ENCODE data around the gene NKAIN4.
"Not testable (repeated sequence)": the region's sequence is repeated elsewhere in the genome, so short reads cannot be mapped to it uniquely, and the experiment has no call there.

Gene NKAIN4

DNA sequence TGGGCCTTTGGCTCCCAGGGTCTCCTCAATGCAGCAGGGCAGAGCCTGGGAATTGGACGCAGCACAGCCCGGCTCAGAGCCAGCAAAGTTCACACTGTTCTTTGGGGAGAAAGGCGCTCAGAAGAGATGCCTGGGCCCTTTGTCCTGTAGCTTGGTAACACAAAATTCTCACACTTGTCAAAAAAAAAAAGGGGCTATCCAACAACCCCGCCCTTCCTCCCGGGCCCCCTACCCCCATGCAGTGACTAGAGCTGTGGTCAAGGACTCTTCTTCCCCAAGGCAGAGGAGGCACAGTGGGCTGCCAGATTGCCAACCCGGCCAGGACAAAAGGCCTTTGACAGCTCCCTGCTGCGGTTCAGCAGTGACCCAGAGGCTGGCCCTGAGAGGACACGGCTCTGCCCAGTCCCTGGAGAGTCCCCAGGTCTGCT is 2.0 kb downstream of the NKAIN4 start:
- CTCF ChIA-PET = interaction anchor here (1.0 kb wide), 1 partner anchor 29 kb away, joined by 4 read pairs; no protein-coding TSS in a partner anchor
- no peak for TF ChIP-seq ZNF384 (IDR thresholded peaks at IDR 0.05)
- POLR2A ChIA-PET = no interaction called here
- DNase-seq (ENCODE audit: extremely low spot score) = no peak

DNA sequence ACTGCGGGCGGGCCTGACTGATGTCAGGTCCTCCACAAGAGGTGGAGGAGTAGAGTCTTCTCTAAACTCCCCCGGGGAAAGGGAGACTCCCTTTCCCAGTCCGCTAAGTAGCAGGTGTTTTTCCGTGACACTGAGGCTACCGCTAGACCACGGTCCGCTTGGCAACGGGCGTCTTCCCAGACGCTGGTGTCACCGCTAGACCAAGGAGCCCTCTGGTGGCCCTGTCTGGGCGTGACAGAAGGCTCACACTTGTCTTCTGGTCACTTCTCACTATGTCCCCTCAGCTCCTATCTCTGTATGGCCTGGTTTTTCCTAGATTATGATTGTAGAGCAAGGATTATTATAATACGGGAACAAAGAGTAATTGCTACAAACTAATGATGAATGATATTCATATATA is 2.9 kb downstream of the NKAIN4 start:
- DNase-seq (ENCODE audit: extremely low spot score); POLR2A ChIA-PET; CTCF ChIA-PET: not testable (repeated sequence)

DNA sequence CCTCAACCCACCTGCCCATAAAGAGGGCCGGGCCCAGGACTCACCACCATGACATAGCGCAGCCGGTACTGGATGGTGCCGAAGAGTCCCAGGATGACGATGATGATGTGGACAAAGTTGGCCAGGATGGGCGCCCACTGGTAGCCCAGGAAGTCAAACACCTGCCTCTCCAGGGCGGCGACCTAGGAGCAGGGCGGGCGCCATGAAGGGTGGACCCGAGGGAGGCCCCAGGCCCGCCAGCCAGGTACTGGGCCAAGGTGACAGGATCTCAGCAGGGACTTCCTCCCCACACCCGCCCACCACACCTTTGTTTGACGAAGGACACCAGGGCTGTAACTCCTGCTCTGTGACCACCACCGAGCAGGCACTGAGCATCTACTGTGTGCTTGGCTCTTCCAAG is 4.4 kb downstream of the NKAIN4 start:
- TF ChIP-seq HDGF (IDR thresholded peaks at IDR 0.05; ENCODE audit: borderline replicate concordance) (no peak), TARDBP (IDR thresholded peaks at IDR 0.05) (no peak)
- no peak for DNase-seq (ENCODE audit: extremely low spot score)
- CTCF ChIA-PET = no interaction called here
- POLR2A ChIA-PET = no interaction called here

DNA sequence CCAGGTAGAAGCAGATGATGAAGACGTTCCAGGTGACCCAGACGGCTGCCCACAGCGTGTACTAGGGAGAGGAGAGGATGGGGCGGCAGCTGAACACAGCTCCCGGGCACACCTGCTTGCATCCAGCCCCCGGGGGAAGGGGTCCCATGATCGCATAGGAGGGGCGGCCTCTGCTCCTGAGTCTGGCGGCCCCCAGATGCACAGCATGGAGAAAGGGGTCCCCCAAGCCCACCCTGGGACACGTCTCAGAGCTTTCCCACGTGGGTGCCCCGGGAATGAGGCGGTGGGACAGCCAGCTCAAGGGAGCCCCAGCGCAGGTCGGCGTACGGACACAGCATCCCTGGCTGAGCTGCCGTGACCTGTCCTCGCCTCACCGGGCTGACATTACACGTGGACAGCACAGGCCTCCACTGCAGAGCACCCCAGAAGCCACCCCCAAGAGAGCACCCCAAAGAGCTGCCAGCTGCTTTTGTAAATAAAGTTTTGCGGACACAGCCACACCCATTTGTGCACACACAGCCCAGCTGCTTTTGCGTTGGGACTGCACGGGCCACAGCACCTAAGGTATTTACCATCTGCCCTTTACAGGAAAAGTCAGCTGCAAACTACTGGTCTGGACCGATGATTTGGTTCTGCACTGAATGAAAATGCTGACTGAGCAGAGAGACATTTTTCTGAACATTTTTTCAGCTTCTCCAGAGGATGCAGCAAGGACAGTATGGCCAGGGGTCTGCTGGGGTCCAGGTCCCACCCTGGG is 5.2 kb downstream of the NKAIN4 start:
- DNase-seq (ENCODE audit: extremely low spot score) = no peak
- ChIA-PET CTCF (no interaction called here), POLR2A (no interaction called here)
- TF ChIP-seq SP1 (IDR thresholded peaks at IDR 0.05) = no peak
- no peak for TF ChIP-seq ZNF384 (IDR thresholded peaks at IDR 0.05)

DNA sequence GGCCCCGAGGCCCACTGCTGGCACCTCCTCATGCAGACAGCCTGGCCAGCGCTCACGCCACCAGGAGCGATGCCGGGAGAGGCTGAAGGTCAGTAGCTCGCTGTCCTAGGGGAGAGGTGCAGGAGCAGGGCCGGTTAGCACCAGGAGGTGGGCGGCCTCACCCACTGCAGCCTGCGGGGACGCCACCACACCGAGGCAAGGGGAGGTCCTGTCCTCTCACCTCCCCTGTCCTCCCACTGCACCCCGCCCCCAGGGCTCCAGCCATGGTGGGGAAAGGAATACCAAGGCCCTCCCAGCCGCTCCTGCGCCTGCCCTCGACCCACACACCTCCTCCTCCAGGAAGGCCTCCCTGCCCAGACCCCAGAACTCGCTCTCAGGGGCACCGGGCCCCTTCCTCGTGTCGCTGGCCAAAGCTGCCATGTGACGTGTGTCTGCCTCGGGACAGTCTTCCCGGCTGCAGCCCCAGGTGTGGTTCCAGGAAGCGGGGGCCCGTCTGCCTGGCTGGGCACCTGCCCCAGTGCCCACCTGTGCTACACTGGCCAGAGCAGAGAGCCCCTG is 6.5 kb downstream of the NKAIN4 start:
- no peak for TF ChIP-seq SP1 (IDR thresholded peaks at IDR 0.05)
- TF ChIP-seq ARNT (IDR thresholded peaks at IDR 0.05) = no peak
- no peak for TF ChIP-seq BHLHE40 (IDR thresholded peaks at IDR 0.05; ENCODE audit: borderline replicate concordance)
- TF ChIP-seq CTBP1 (IDR thresholded peaks at IDR 0.05; ENCODE audit: borderline replicate concordance) = no peak
- TF ChIP-seq, protein P1, sequence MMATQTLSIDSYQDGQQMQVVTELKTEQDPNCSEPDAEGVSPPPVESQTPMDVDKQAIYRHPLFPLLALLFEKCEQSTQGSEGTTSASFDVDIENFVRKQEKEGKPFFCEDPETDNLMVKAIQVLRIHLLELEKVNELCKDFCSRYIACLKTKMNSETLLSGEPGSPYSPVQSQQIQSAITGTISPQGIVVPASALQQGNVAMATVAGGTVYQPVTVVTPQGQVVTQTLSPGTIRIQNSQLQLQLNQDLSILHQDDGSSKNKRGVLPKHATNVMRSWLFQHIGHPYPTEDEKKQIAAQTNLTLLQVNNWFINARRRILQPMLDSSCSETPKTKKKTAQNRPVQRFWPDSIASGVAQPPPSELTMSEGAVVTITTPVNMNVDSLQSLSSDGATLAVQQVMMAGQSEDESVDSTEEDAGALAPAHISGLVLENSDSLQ (IDR thresholded peaks at IDR 0.05) = no peak
- no peak for TF ChIP-seq HDGF (IDR thresholded peaks at IDR 0.05; ENCODE audit: borderline replicate concordance)
- no peak for TF ChIP-seq FOXM1 (IDR thresholded peaks at IDR 0.05; ENCODE audit: borderline replicate concordance)
- no peak for TF ChIP-seq NFRKB (IDR thresholded peaks at IDR 0.05)
- TF ChIP-seq SUZ12 (IDR thresholded peaks at IDR 0.05) = no peak
- no peak for TF ChIP-seq L3MBTL2 (conservative IDR thresholded peaks at IDR 0.05)
- no peak for TF ChIP-seq ZNF384 (IDR thresholded peaks at IDR 0.05)
- TF ChIP-seq FOXA1 (IDR thresholded peaks at IDR 0.05) = no peak
- TF ChIP-seq ELF4 (IDR thresholded peaks at IDR 0.05) = no peak
- no peak for TF ChIP-seq FOXK2 (IDR thresholded peaks at IDR 0.05)
- TF ChIP-seq TARDBP (IDR thresholded peaks at IDR 0.05) = no peak
- no peak for TF ChIP-seq LEF1 (IDR thresholded peaks at IDR 0.05; ENCODE audit: borderline replicate concordance)
- ChIA-PET POLR2A (no interaction called here), CTCF (no interaction called here)
- DNase-seq (ENCODE audit: extremely low spot score) = no peak

DNA sequence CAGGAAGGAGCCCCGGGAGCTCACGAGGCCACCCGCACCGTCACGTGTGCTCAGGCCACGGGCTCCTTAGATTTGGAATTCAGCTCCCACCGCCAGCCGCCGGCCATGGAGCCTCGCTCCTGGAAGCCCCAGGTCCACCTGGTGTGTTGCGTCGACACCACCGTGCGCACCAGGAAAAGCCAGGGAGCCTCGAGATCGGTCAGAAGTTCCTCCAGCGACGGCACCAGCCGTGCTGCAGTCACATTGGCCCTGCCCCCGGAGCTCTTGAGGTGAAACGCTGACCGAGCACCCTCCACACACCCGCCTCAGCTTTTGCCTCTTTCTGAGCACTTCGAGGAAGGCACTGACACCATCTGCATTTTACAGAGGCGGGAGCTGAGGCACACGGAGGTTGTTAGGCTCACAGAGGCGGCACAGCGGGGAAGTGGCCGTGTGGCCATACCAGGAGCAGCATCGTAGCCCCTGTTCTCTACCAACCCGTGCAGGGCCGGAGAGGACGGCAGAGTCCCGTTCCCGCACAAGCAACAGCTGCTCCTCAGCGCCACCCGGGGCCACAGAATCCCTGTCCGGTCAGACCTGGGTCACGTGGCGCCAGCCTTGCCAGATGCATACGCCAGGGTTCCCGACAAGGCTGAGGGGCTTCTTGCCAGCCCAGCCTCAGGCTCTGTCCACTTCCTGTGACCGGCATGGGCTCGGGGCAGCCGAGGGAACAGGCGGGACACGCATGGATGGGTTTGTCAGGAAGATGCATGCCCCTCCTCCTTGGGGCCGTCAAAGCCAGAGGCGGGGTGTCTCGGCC is 7.6 kb downstream of the NKAIN4 start:
- ChIA-PET CTCF (interaction anchor here (0.6 to 0.7 kb wide), 2 partner anchors 16 to 23 kb away, joined by 3 to 6 read pairs; no protein-coding TSS in a partner anchor), POLR2A (no interaction called here)
- DNase-seq (ENCODE audit: extremely low spot score) = no peak
- TF ChIP-seq SUZ12 (IDR thresholded peaks at IDR 0.05) (no peak), ELF4 (IDR thresholded peaks at IDR 0.05) (no peak), NFRKB (IDR thresholded peaks at IDR 0.05) (no peak), HDGF (IDR thresholded peaks at IDR 0.05; ENCODE audit: borderline replicate concordance) (no peak), FOXM1 (IDR thresholded peaks at IDR 0.05; ENCODE audit: borderline replicate concordance) (no peak), CTBP1 (IDR thresholded peaks at IDR 0.05; ENCODE audit: borderline replicate concordance) (no peak), LEF1 (IDR thresholded peaks at IDR 0.05; ENCODE audit: borderline replicate concordance) (no peak)
- TF ChIP-seq, protein P1 (IDR thresholded peaks at IDR 0.05) = no peak

DNA sequence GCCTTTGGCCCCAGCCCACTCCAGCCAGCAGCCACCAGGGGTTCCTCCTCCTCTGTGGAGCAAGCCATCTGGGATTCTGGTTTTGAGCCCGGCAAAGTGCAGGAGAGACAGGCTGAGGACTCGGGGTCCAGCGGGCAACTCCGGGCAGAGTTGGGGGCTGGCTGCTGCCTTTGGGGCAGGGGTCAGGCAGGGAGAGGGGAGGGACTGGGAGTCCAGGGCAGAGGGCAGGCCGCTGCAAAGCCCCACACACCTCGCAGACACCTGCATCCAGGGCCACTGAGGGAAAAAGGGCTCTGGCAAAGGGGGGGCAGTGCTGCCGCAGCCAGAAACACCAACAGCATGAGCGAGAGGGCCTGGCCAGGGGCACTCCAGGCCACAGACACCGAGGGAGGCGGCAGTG is 9.8 kb downstream of the NKAIN4 start:
- TF ChIP-seq ARNT (IDR thresholded peaks at IDR 0.05) = no peak
- no peak for TF ChIP-seq BHLHE40 (IDR thresholded peaks at IDR 0.05; ENCODE audit: borderline replicate concordance)
- no peak for TF ChIP-seq L3MBTL2 (conservative IDR thresholded peaks at IDR 0.05)
- no peak for TF ChIP-seq SUZ12 (IDR thresholded peaks at IDR 0.05)
- no peak for TF ChIP-seq CTBP1 (IDR thresholded peaks at IDR 0.05; ENCODE audit: borderline replicate concordance)
- TF ChIP-seq TARDBP (IDR thresholded peaks at IDR 0.05) = no peak
- no peak for DNase-seq (ENCODE audit: extremely low spot score)
- ChIA-PET POLR2A (no interaction called here), CTCF (interaction anchor here (1.2 kb wide), 1 partner anchor 20 kb away, joined by 4 read pairs; no protein-coding TSS in a partner anchor)
